Adrenal gland (tissue), 19 donors: ENCODE data around the gene SEMA6D. TPM values are rescaled to one million over a fixed set of nuclear protein-coding genes. Genes with fewer than 3 reads are reported as not detected.
A peak's percentile ranks its signal among the peaks of the same experiment; 100 is the strongest.

Experiments
- DNase-seq, 7 donors: peaks; one replicate each; pipeline ENCODE4 v3.0.0-alpha.2; 2019 to 2020
- H3K27ac ChIP-seq, 5 donors: fragments of 200-600 bp; sonication (generic) in 4 of 5; 1 replicate in 3 of 5; 2 replicates in 2 of 5; pipeline versions ENCODE4 v1.5.1 to v1.8.0; 2016 to 2020; ENCODE audit warnings: mild to moderate bottlenecking in 1 of 5
- H3K27me3 ChIP-seq: fragments of 200-600 bp; 2 replicates; pipeline ENCODE4 v1.8.0; 2021
- H3K36me3 ChIP-seq, 2 donors: fragments of 200-600 bp; replicated peaks in 1 of 2; 1 replicate in 1 of 2; 2 replicates in 1 of 2; pipeline versions ENCODE4 v1.5.1 to v1.8.0; 2018 to 2022
- H3K4me1 ChIP-seq, 2 donors: fragments of 200-600 bp; replicated peaks in 1 of 2; 1 replicate in 1 of 2; 2 replicates in 1 of 2; pipeline versions ENCODE4 v1.5.1 to v1.8.0; 2018 to 2021
- H3K4me3 ChIP-seq, 4 donors: fragments of 200-600 bp; sonication (generic) in 3 of 4; one replicate each; pipeline ENCODE4 v1.5.1; 2016 to 2018
- H3K9me3 ChIP-seq, 3 donors: fragments of 200-600 bp; sonication (generic) in 1 of 3; replicated peaks in 1 of 3; 1 replicate in 2 of 3; 2 replicates in 1 of 3; pipeline versions ENCODE4 v1.5.1 to v1.8.0; 2016 to 2021
- CTCF ChIP-seq, 6 experiments: fragments of 450-650 bp in 4 of 6; fragments of 200-600 bp in 2 of 6; sonication (generic) in 1 of 6; IDR thresholded peaks; 1 replicate in 5 of 6; 2 replicates in 1 of 6; pipeline versions ENCODE4 v1.5.1 to v1.8.0; 2016 to 2021; ENCODE audit warnings: antibody characterized with exemption in 6 of 6, mild to moderate bottlenecking in 2 of 6, moderate library complexity in 1 of 6
- POLR2A ChIP-seq, 2 donors: fragments of 450-650 bp; IDR thresholded peaks; one replicate each; pipeline ENCODE4 v1.6.1; 2017; ENCODE audit warnings: antibody characterized with exemption in 2 of 2, mild to moderate bottlenecking in 2 of 2, moderate library complexity in 1 of 2
- WGBS, 4 donors: extraction: QIAGEN DNeasy Blood & Tissue Kit in 2 of 4; methylation state at CpG; one replicate each; pipeline versions ENCODE4 v1.1.5 to v1.1.7; 2013 to 2017; 5-methylcytosine and 5-hydroxymethylcytosine counted together
- intact Hi-C, 2 donors: fragments of 100-400 bp; cut with DNase I; formaldehyde crosslinking; loops; one replicate each; pipeline versions ENCODE4 v1.14.1 to v1.15.0; 2022 to 2023
- long read RNA-seq, 10 donors: library from polyadenylated mRNA in 3 of 10; unstranded in 2 of 10; stranded (forward) in 1 of 10; transcript quantifications; one replicate each; pipeline ENCODE4 v2.0.0 and lab custom pipeline, GENCODE V29; 2021 to 2026
- polyA plus RNA-seq, 3 donors: library from polyadenylated mRNA; stranded (reverse); fragments of 200-250 nt in 2 of 3; fragments of 350-450 nt in 1 of 3; fragmentation: Illumina TruSeq in 1 of 3; extraction: RNeasy Lipid Tissue Mini Kit (QIAGEN cat#74804) in 1 of 3; gene quantifications; one replicate each; pipeline ENCODE4 v1.2.3, GENCODE V29; 2013 to 2014
- total RNA-seq, 9 donors: library from RNA; depleted of rRNA in 4 of 9; stranded (reverse); fragments of >200 nt in 4 of 9; fragments of 120-200 nt in 1 of 9; fragmentation: NEBNext Ultra II Directional in 1 of 9; extraction: Animal tissue kit (Norgen Biotek cat#: 25700) in 1 of 9; gene quantifications; one replicate each; pipeline versions ENCODE4 v1.1.0 to v1.2.4, GENCODE V29; 2013 to 2023
- donor health status: healthy with polysubstance abuse.
- donor health status: Bipolar disorder and iron deficiency.
- donor health status: DM: yes; HTN: yes; CAD: no.
- donor health status: DM: no; HTN: no; CAD: no.
- donor health status: DM: no; HTN: no; CAD: no.
- donor health status: DM: yes; HTN: yes; CAD: no.

SEMA6D gene
- 10 to 100 TPM in 1 of 9 donors, 1 to 10 TPM in 7, under 1 TPM in 1; 0.30 to 10.3 (median 2.5) TPM for total RNA-seq
- polyA plus RNA-seq: 1 to 10 TPM; 1.1 to 2.8 (median 1.4) TPM
- long read RNA-seq, donor 1, full-length matches to known transcripts: 1 of 1 reads
- long read RNA-seq, donor 1, partial matches to known transcripts: 0 of 1 reads
- long read RNA-seq, donor 1, other reads (novel, unspliced or antisense): 0 of 1 reads
- long read RNA-seq, donor 2: 0 reads
- long read RNA-seq, donor 3: 0 reads
- long read RNA-seq, donor 4: 0 reads
- long read RNA-seq, donor 5: 0 reads
- long read RNA-seq, donor 6, partial matches to known transcripts: 0 of 1 reads
- long read RNA-seq, donor 6, other reads (novel, unspliced or antisense): 1 of 1 reads
- long read RNA-seq, donor 7: 0 reads
- long read RNA-seq, donor 8: 0 reads
- long read RNA-seq, donor 9: 0 reads
- long read RNA-seq, donor 10: 0 reads

DNA sequence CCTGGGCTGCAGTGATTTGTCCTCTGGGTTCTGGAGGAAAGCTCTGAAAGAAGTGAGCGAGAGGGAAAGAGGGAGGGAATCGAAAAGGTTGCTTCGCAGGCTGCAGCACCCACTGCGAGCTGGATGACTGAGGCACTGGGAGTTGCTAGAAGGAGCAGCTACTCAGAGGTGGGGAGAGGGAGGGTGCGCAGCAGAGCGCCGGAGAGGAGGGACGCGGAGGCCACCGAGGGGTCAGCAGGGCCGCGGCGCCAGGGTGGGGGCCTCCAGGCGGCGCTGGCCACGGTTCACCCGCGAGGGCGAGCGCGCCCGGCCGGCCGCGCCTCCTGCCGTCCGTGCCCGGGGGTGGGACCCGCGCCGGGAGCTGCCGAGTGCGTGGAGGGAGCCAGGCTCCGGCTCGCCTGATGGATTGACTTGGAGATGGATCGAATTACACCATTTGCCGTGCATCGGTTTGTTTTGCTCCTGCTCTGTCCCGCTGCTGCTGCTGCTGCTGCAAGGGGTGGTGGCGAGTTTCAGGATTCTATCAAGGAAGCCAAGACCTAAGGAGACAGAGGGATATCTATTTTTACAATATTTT is at the start of gene SEMA6D:
SEMA6D (plus strand) TSS at position 470 of the 577 bp plus-strand sequence. CDS start 42,294 bp downstream, outside the sequence.
- peaks cover 9% of the 10 kb centered on the region for H3K27me3 ChIP-seq
- H3K27ac ChIP-seq: peak within 1 kb of the TSS in 2 of 5 donors; percentile 67 to 69
- intact Hi-C loops: no loop called here
- no peaks in the 10 kb centered on the region for H3K36me3 ChIP-seq
- 0 to 1% (median 0%) methylated on average over 13 to 40 of the region's 40 CpGs for WGBS, 4 donors
- H3K4me1 ChIP-seq: peaks cover 0 to 12% of the 10 kb centered on the region in 2 donors
- no peaks in the 10 kb centered on the region for H3K9me3 ChIP-seq
- H3K4me3 ChIP-seq: peak within 1 kb of the TSS in 3 of 4 donors; percentile 8 to 54 (median 8)
- TF ChIP-seq POLR2A (IDR thresholded peaks at IDR 0.05): no peak
- TF ChIP-seq CTCF (IDR thresholded peaks at IDR 0.05): peak in 3 of 6 experiments; percentile 26 to 43 (median 35)
- DNase-seq: peak; percentile 41 to 78 (median 58)

- no peak for TF ChIP-seq CTCF (IDR thresholded peaks at IDR 0.05)
- no peak for TF ChIP-seq POLR2A (IDR thresholded peaks at IDR 0.05)
- H3K36me3 ChIP-seq: no peaks in the 10 kb centered on the region
- no peaks in the 10 kb centered on the region for H3K9me3 ChIP-seq
- no peak overlapping the region for H3K27ac ChIP-seq
- 81 to 91% (median 83%) methylated on average over 2 of the region's 2 CpGs for WGBS, 4 donors
- H3K27me3 ChIP-seq: peaks cover 6% of the 10 kb centered on the region
- intact Hi-C loops: no loop called here
- H3K4me3 ChIP-seq: no peak overlapping the region
- H3K4me1 ChIP-seq: no peaks in the 10 kb centered on the region
- DNase-seq: no peak
Observed at GRCh38 chr15:47669221-47669620, 48.1 kb upstream of the SEMA6D start.

DNA sequence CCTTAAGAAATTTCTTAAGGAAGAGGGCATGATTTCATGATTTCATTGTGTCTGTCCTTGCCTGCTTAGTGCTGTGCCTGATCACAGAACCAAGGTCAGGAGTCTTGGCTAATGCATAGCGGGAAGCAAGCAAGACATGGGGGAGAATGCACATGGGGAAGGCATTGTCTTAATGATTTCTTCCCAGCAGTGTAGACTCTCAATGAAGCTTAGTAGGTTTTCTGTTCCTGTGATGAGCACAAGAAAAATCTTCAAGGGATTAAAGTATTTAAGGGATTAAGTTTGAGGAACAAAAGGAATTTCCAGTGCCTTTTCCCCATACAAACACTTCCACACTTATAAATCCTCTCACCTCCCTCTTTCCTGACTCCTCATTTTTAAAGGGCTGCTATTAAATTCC is 46.9 kb upstream of the SEMA6D start:
- Histone ChIP-seq H3K27me3 (peaks cover 6% of the 10 kb centered on the region), H3K27ac (no peak overlapping the region), H3K4me3 (no peak overlapping the region), H3K4me1 (no peaks in the 10 kb centered on the region), H3K9me3 (no peaks in the 10 kb centered on the region), H3K36me3 (no peaks in the 10 kb centered on the region)
- WGBS, 4 donors: 62 to 75% (median 72%) methylated on average over 1 of the region's 1 CpG
- no peak for DNase-seq
- TF ChIP-seq POLR2A (IDR thresholded peaks at IDR 0.05): no peak
- TF ChIP-seq CTCF (IDR thresholded peaks at IDR 0.05): no peak
- intact Hi-C loops: no loop called here

DNA sequence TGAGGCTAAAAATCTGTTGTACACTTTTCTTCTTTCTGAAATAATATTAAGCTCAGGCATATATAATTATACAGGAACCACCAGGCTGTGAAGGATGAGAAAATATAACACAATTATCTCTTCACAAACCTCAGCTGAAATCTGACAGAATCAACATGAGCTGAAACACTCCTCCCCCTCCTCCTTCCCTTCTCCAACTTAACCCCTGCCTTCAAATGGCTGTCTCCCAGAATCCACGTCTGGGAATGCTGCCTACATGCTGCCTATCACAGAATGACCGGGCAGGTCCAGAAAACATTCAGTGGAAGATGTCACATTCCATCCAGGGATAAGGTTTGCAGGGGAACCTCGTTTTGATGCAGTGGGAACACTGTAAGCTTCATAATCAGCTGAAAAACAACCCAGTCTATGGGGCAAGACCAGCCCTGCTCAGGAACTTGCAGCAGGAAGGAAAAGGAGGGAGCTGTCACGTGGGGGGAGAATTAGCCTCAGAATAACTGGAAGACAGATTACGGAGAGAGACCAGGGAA is 44.0 kb upstream of the SEMA6D start:
- H3K4me1 ChIP-seq: no peaks in the 10 kb centered on the region
- DNase-seq: peak in 1 of 7 donors; percentile 7
- H3K9me3 ChIP-seq: no peaks in the 10 kb centered on the region
- TF ChIP-seq POLR2A (IDR thresholded peaks at IDR 0.05): no peak
- no peak for TF ChIP-seq CTCF (IDR thresholded peaks at IDR 0.05)
- no peak overlapping the region for H3K4me3 ChIP-seq
- no peak overlapping the region for H3K27ac ChIP-seq
- 23 to 35% (median 29%) methylated on average over 5 of the region's 5 CpGs for WGBS, 4 donors
- peaks cover 6% of the 10 kb centered on the region for H3K27me3 ChIP-seq
- H3K36me3 ChIP-seq: no peaks in the 10 kb centered on the region
- intact Hi-C loops: no loop called here
